ENCODE results near the gene CSNK1A1.

- TF ChIP-seq POLR2A (IDR thresholded peaks at IDR 0.05; ENCODE audit: borderline replicate concordance, extremely low read depth, insufficient read depth, insufficient read length): no peak
- no peak for TF ChIP-seq CTCF (IDR thresholded peaks at IDR 0.05 in 2 of 3, conservative IDR thresholded peaks at IDR 0.05 in 1 of 3; ENCODE audit: borderline replicate concordance in 1 of 3, insufficient read depth in 1 of 3, low read depth in 2 of 3, low read length in 2 of 3)
- TF ChIP-seq EZH2phosphoT487 (IDR thresholded peaks at IDR 0.05; ENCODE audit: borderline replicate concordance): no peak
- no peak for TF ChIP-seq JUND (IDR thresholded peaks at IDR 0.05)
- TF ChIP-seq YY1 (IDR thresholded peaks at IDR 0.05; ENCODE audit: extremely low read depth, insufficient replicate concordance, low read depth, low read length): no peak
- no peak for TF ChIP-seq EZH2 (IDR thresholded peaks at IDR 0.05)
- no peak for TF ChIP-seq REST (IDR thresholded peaks at IDR 0.05; ENCODE audit: low read depth)
Observed at GRCh38 chr5:149594206-149594895, 43.1 kb upstream of the CSNK1A1 start.
